Measurements from ENCODE around the gene MSH2.

Gene MSH2

GRCh38 chr2:47510745-47511144 lies 107.8 kb downstream of the MSH2 start:
- DNase-seq, result no peak

GRCh38 chr2:47512581-47513083 lies 109.7 kb downstream of the MSH2 start:
- no peak for DNase-seq

- DNase-seq, result no peak
Observed at GRCh38 chr2:47513981-47514520, 111.1 kb downstream of the MSH2 start.

- no peak for DNase-seq
Observed at GRCh38 chr2:47516360-47517104, 113.6 kb downstream of the MSH2 start.

GRCh38 chr2:47518497-47519146 lies 115.7 kb downstream of the MSH2 start:
- no peak for DNase-seq

GRCh38 chr2:47519147-47519537 lies 116.2 kb downstream of the MSH2 start:
- DNase-seq, result no peak

GRCh38 chr2:47519604-47520301 lies 116.8 kb downstream of the MSH2 start:
- no peak for DNase-seq

- DNase-seq, result peak; percentile 82
Observed at GRCh38 chr2:47520302-47520630, 117.3 kb downstream of the MSH2 start.

GRCh38 chr2:47520825-47521665 lies 118.1 kb downstream of the MSH2 start:
- DNase-seq, result peak; percentile 40

- no peak for DNase-seq
Observed at GRCh38 chr2:47521666-47522285, 118.8 kb downstream of the MSH2 start.

- DNase-seq, result no peak
Observed at GRCh38 chr2:47525167-47525566, 122.2 kb downstream of the MSH2 start.

GRCh38 chr2:47528455-47528854 lies 125.5 kb downstream of the MSH2 start:
- no peak for DNase-seq

GRCh38 chr2:47528874-47529273 lies 125.9 kb downstream of the MSH2 start:
- DNase-seq, result peak; percentile 27

- no peak for DNase-seq
Observed at GRCh38 chr2:47530105-47530760, 127.3 kb downstream of the MSH2 start.

- DNase-seq, result no peak
Observed at GRCh38 chr2:47531378-47532042, 128.6 kb downstream of the MSH2 start.
